Sciatic nerve (tissue), 2 donors: ENCODE measurements around the gene IMPDH1. TPM values are rescaled to one million over a fixed set of nuclear protein-coding genes. Genes with fewer than 3 reads are reported as not detected.
A peak's percentile ranks its signal among the peaks of the same experiment; 100 is the strongest.

Experiments used
- ATAC-seq: fragments of 200-7000 bp; cut with Tn5 transposase; one replicate; pipeline ENCODE4 v1.9.1; 2020; ENCODE audit warnings: mild to moderate bottlenecking, moderate library complexity
- DNase-seq: peaks from one replicate; pipeline ENCODE4 v3.0.0-alpha.2; 2020; ENCODE audit warnings: low spot score
- intact Hi-C: fragments of 100-400 bp; cut with DNase I; formaldehyde crosslinking; loops from one replicate; pipeline ENCODE4 v1.14.2; 2022
- total RNA-seq: library from RNA; stranded (reverse); fragmentation: NEBNext Ultra II Directional; extraction: Animal tissue kit (Norgen Biotek cat#: 25700); gene quantifications from one replicate; pipeline ENCODE4 v1.2.1, GENCODE V29; 2021
- donor health status: DM: no; HTN: no; CAD: no.
- donor health status: DM: no; HTN: no; CAD: no.

Gene IMPDH1
- total RNA-seq, 1 donor from 2014 or later: 49.3 TPM

- DNase-seq (no peak), ATAC-seq (no peak)
- intact Hi-C loops: no loop called here
These were observed 1.8 kb downstream of the IMPDH1 start for GRCh38 chr7:128407751-128408708.

GRCh38 chr7:128407233-128407589 is 2.6 kb downstream of the IMPDH1 start:
- DNase-seq: no peak
- ATAC-seq: no peak
- intact Hi-C loops: no loop called here

- no peak for ATAC-seq
- DNase-seq: no peak
- intact Hi-C loops: loop anchor here (1.0 kb wide), 1 partner anchor 18 kb away; no protein-coding TSS in a partner anchor
These were observed 3.2 kb downstream of the IMPDH1 start for GRCh38 chr7:128406314-128407232.

DNA sequence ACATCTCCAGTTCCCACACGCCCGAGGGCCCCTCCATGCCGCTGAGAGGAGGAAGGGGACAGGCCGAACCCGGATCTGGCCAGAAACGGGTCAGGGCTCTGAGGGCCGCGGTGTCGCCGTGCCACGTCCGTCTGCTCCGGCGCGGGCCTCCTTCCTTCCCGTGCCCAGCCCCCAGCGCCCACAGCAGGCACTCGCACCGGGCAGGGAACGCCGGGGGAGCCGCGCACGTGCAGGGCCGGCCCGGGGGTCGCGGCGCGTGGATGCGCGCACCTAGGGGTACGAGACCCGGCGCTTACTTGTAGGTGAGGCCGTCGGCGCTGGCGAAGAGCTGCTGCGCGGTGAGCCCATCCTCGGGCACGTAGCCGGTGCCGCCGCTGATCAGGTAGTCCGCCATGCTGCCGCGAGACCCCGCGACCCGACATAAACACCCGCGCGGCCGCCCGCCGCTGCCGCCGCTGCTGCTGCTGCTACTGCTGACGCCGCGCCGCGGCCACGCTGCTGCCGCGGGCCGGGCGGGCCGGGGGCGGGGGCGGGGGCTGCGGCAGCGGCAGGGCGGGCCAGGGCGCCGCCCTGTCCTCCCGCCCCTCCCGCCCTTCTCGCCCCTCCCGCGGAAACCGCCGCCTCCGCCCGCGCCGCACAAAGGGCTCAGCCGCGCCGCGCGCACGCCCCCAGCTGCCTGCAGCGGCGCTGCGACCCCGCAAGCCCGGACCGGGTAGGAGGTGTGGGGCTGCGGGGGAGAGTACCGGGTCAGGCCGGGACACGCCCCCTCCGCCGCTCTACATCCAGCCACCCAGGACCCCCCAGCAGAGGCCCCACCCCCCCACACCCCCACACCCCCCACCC is 4.1 kb downstream of the IMPDH1 start:
- ATAC-seq (no peak), DNase-seq (no peak)
- intact Hi-C loops: loop anchor here (1.0 kb wide), 1 partner anchor 17 kb away; no protein-coding TSS in a partner anchor

GRCh38 chr7:128404886-128405470 is 4.8 kb downstream of the IMPDH1 start:
- intact Hi-C loops: no loop called here
- no peak for ATAC-seq
- DNase-seq: no peak

DNA sequence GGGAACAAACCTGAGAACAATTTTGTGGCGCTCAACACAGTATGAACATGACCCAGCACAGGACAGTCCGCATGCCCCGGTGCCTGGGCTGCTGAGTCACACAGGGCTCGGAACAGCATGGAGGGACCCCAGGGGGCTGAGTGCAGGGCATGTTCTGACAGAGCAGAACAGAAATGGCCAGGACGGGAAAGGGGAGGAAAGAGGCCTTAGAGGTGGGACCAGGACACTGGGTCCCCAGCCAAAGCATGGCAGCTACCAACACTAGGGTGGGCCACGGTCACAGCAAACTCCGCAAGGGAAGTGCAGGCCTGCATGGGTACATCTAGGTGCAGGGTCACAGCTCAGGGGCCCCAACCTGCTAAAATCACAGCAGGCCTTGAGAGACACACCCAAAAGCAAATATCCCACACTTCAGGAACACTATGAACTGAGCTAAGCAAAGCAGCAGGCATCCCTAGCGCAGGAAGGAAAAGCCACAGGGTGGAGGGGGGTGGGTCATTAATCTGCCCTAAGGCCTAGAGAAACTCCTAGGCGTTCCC is 5.6 kb downstream of the IMPDH1 start:
- ATAC-seq: peak; percentile 2
- no peak for DNase-seq
- intact Hi-C loops: no loop called here

DNA sequence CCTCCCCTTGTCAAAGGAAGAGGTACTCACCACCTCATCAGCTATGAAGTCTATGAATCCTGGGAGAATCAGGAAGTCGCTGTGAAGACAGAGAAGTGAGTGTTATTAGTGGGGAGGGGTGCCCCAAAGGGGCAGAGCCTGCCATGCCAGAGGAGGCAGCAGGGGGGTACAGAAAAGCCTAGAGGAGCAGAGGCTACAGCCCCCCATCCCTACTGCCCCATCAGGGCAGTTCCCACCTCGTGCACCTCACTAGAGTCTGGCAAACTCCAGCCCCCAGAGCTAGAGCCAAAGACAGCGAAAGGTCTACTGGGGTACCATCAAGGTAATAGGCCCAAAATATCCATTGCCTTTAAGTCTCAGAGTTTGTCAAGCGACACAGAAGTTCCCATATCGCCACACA is 6.1 kb downstream of the IMPDH1 start:
- DNase-seq (no peak), ATAC-seq (no peak)
- intact Hi-C loops: no loop called here

- DNase-seq (no peak), ATAC-seq (no peak)
- intact Hi-C loops: no loop called here
These were observed 7.4 kb downstream of the IMPDH1 start for GRCh38 chr7:128402356-128402755.

DNA sequence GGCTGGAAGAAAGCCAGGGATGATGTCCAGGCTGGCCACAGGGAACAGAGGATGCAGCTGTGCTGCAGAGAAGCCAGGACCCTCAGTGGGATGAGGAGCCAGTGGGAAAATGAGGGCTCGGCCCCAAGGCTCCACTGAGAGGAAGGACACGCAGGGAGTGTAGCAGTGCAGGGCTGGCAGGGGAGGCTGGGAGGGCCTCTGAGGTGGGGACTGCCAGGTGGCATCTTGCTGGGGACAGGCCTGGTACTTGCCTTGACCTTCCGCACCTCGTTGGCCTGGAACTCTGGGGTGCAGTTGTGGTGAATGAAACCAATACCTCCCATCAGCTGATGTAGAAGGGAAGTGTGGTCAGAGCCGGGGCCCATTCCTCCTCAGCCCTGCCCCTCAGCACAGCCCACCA is 9.2 kb downstream of the IMPDH1 start:
- intact Hi-C loops: no loop called here
- ATAC-seq (no peak), DNase-seq (no peak)

DNA sequence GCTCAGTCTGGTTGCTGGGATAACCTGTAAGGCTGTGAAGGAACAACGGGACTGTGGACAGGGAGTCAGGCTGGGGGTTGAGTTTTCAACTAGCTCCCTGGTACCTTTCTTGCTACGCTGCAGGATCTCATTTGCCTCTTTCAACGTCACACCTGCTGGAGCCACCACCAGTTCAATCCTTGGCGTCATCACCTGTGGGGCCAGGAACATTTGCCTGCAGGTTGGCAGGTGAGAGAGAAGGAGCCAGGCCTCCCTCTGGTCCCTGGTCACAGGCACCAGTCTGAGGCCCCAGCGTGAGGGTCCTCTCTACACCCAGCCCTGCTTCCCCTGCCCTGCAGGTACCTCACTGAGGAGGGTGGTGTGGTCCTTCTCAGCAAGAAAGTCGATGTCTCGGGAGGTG is 9.8 kb downstream of the IMPDH1 start:
- ATAC-seq (no peak), DNase-seq (no peak)
- intact Hi-C loops: no loop called here

- intact Hi-C loops: no loop called here
- DNase-seq (no peak), ATAC-seq (no peak)
These were observed 11.0 kb downstream of the IMPDH1 start for GRCh38 chr7:128398841-128399135.

- intact Hi-C loops: no loop called here
- peak; percentile 73 for ATAC-seq
- peak; percentile 84 for DNase-seq
These were observed 11.6 kb downstream of the IMPDH1 start for GRCh38 chr7:128398016-128398840.

- DNase-seq: no peak
- intact Hi-C loops: no loop called here
- no peak for ATAC-seq
These were observed 13.4 kb downstream of the IMPDH1 start for GRCh38 chr7:128396357-128396756.

- DNase-seq (no peak), ATAC-seq (no peak)
- intact Hi-C loops: no loop called here
These were observed 14.0 kb downstream of the IMPDH1 start for GRCh38 chr7:128395748-128396147.

- no peak for ATAC-seq
- no peak for DNase-seq
- intact Hi-C loops: no loop called here
These were observed 14.8 kb downstream of the IMPDH1 start for GRCh38 chr7:128394904-128395496.

- intact Hi-C loops: no loop called here
- ATAC-seq: no peak
- DNase-seq: no peak
These were observed 16.1 kb downstream of the IMPDH1 start for GRCh38 chr7:128393526-128394330.
